HUES64 (cell line): Measurements from ENCODE around the gene ITGB7.

ENCODE experiments used
- H3K27ac ChIP-seq: 2 replicates; pipeline ENCODE4 v1.7.0; 2013; ENCODE audit warnings: low read depth, low read length, inconsistent platforms
- H3K27me3 ChIP-seq: 2 replicates; pipeline ENCODE4 v1.6.1; 2013; ENCODE audit warnings: mild to moderate bottlenecking, low read length; ENCODE audit not compliant: insufficient read depth
- H3K36me3 ChIP-seq: 2 replicates; pipeline ENCODE4 v1.6.1; 2013; ENCODE audit warnings: mild to moderate bottlenecking, low read length; ENCODE audit not compliant: insufficient read depth
- H3K4me1 ChIP-seq: 2 replicates; pipeline ENCODE4 v1.6.1; 2013; ENCODE audit warnings: mild to moderate bottlenecking, low read length, moderate library complexity; ENCODE audit not compliant: insufficient read depth
- H3K4me3 ChIP-seq: 2 replicates; pipeline ENCODE4 v1.5.1; 2013; ENCODE audit warnings: mild to moderate bottlenecking, low read length, moderate library complexity
- H3K9ac ChIP-seq: 2 replicates; pipeline ENCODE4 v1.6.1; 2013; ENCODE audit warnings: mild to moderate bottlenecking, low read depth, low read length
- H3K9me3 ChIP-seq: 2 replicates; pipeline ENCODE4 v1.6.1; 2013; ENCODE audit warnings: low read depth, low read length; ENCODE audit not compliant: insufficient read depth
- WGBS: fragments of 150-250, 120-280 bp; methylation state at CpG from one replicate; pipeline ENCODE4 v1.1.7; 2013; ENCODE audit warnings: missing lambda C conversion rate; 5-methylcytosine and 5-hydroxymethylcytosine counted together

The ITGB7 gene

GRCh38 chr12:53229454-53229853, 22.4 kb upstream of the ITGB7 start:
- Histone ChIP-seq H3K27me3 (peaks cover 3% of the 10 kb centered on the region; the same call in 1 of the 2 replicates), H3K27ac (no peak overlapping the region), H3K9ac (no peak overlapping the region), H3K4me1 (peaks cover 54% of the 10 kb centered on the region), H3K9me3 (no peaks in the 10 kb centered on the region), H3K36me3 (no peaks in the 10 kb centered on the region), H3K4me3 (no peak overlapping the region)
- WGBS: 90% methylated on average over 2 of the region's 2 CpGs

GRCh38 chr12:53227836-53228235, 20.8 kb upstream of the ITGB7 start:
- H3K4me3 ChIP-seq: no peak overlapping the region
- no peak overlapping the region for H3K9ac ChIP-seq
- 90% methylated on average over 1 of the region's 1 CpG for WGBS
- H3K27ac ChIP-seq: no peak overlapping the region
- H3K4me1 ChIP-seq: peaks cover 53% of the 10 kb centered on the region
- H3K9me3 ChIP-seq: no peaks in the 10 kb centered on the region
- peaks cover 3% of the 10 kb centered on the region; the same call in 1 of the 2 replicates for H3K27me3 ChIP-seq
- H3K36me3 ChIP-seq: no peaks in the 10 kb centered on the region

GRCh38 chr12:53227341-53227740, 20.3 kb upstream of the ITGB7 start:
- Histone ChIP-seq H3K9ac (no peak overlapping the region), H3K4me3 (no peak overlapping the region), H3K9me3 (no peaks in the 10 kb centered on the region), H3K36me3 (no peaks in the 10 kb centered on the region), H3K27me3 (peaks cover 3% of the 10 kb centered on the region; the same call in 1 of the 2 replicates), H3K27ac (no peak overlapping the region), H3K4me1 (peaks cover 53% of the 10 kb centered on the region)
- 90% methylated on average over 11 of the region's 11 CpGs for WGBS

- peaks cover 3% of the 10 kb centered on the region; the same call in 1 of the 2 replicates for H3K27me3 ChIP-seq
- WGBS: 93% methylated on average over 4 of the region's 4 CpGs
- no peak overlapping the region for H3K27ac ChIP-seq
- H3K36me3 ChIP-seq: no peaks in the 10 kb centered on the region
- H3K4me1 ChIP-seq: peaks cover 58% of the 10 kb centered on the region
- H3K4me3 ChIP-seq: no peak overlapping the region
- H3K9ac ChIP-seq: no peak overlapping the region
- H3K9me3 ChIP-seq: no peaks in the 10 kb centered on the region
These were observed 19.8 kb upstream of the ITGB7 start for GRCh38 chr12:53226815-53227214.

GRCh38 chr12:53225635-53226424, 18.8 kb upstream of the ITGB7 start:
- no peak overlapping the region for H3K27ac ChIP-seq
- H3K36me3 ChIP-seq: no peaks in the 10 kb centered on the region
- no peaks in the 10 kb centered on the region for H3K9me3 ChIP-seq
- H3K27me3 ChIP-seq: no peaks in the 10 kb centered on the region
- no peak overlapping the region for H3K9ac ChIP-seq
- H3K4me3 ChIP-seq: no peak overlapping the region
- H3K4me1 ChIP-seq: peaks cover 50% of the 10 kb centered on the region
- 85% methylated on average over 10 of the region's 10 CpGs for WGBS

- Histone ChIP-seq H3K9me3 (no peaks in the 10 kb centered on the region), H3K27me3 (no peaks in the 10 kb centered on the region), H3K9ac (no peak overlapping the region), H3K4me3 (no peak overlapping the region), H3K36me3 (no peaks in the 10 kb centered on the region), H3K4me1 (peaks cover 49% of the 10 kb centered on the region), H3K27ac (no peak overlapping the region)
- 78% methylated on average over 10 of the region's 10 CpGs for WGBS
These were observed 18.0 kb upstream of the ITGB7 start for GRCh38 chr12:53224897-53225634.

- H3K27me3 ChIP-seq: peaks cover 7% of the 10 kb centered on the region
- peaks cover 41% of the 10 kb centered on the region for H3K4me1 ChIP-seq
- 42% methylated on average over 11 of the region's 11 CpGs for WGBS
- H3K9me3 ChIP-seq: no peaks in the 10 kb centered on the region
- H3K9ac ChIP-seq: 0 out of 2 replicates have a peak overlapping the region, but pooled peaks have one; percentile 3
- H3K27ac ChIP-seq: no peak overlapping the region; the same call in 1 of the 2 replicates
- H3K36me3 ChIP-seq: no peaks in the 10 kb centered on the region
- peak overlapping the region; percentile 26 for H3K4me3 ChIP-seq
These were observed 17.2 kb upstream of the ITGB7 start for GRCh38 chr12:53224061-53224896.

- Histone ChIP-seq H3K9ac (peak overlapping the region; percentile 3; the same call in 1 of the 2 replicates), H3K27me3 (peaks cover 12% of the 10 kb centered on the region), H3K36me3 (no peaks in the 10 kb centered on the region), H3K9me3 (no peaks in the 10 kb centered on the region), H3K27ac (peak overlapping the region; percentile 38; the same call in 1 of the 2 replicates), H3K4me3 (peak overlapping the region; percentile 26), H3K4me1 (peaks cover 41% of the 10 kb centered on the region)
- 8% methylated on average over 15 of the region's 16 CpGs for WGBS
These were observed 16.5 kb upstream of the ITGB7 start for GRCh38 chr12:53223389-53224060.

- Histone ChIP-seq H3K4me3 (no peak overlapping the region; the same call in 1 of the 2 replicates), H3K27ac (no peak overlapping the region; the same call in 1 of the 2 replicates), H3K4me1 (peaks cover 48% of the 10 kb centered on the region), H3K27me3 (peaks cover 12% of the 10 kb centered on the region), H3K36me3 (no peaks in the 10 kb centered on the region), H3K9me3 (no peaks in the 10 kb centered on the region), H3K9ac (no peak overlapping the region)
- WGBS: 30% methylated on average over 4 of the region's 4 CpGs
These were observed 15.8 kb upstream of the ITGB7 start for GRCh38 chr12:53222806-53223261.

GRCh38 chr12:53222170-53222721, 15.2 kb upstream of the ITGB7 start:
- Histone ChIP-seq H3K9me3 (no peaks in the 10 kb centered on the region), H3K9ac (no peak overlapping the region), H3K4me1 (peaks cover 47% of the 10 kb centered on the region), H3K36me3 (no peaks in the 10 kb centered on the region), H3K27ac (peak overlapping the region; percentile 39; the same call in 1 of the 2 replicates), H3K27me3 (peaks cover 12% of the 10 kb centered on the region), H3K4me3 (peak overlapping the region; percentile 90)
- WGBS: 25% methylated on average over 4 of the region's 5 CpGs
